PC-9 (cell line): Measurements from ENCODE around the gene TTC38. TPM values are rescaled to one million over a fixed set of nuclear protein-coding genes. Genes with fewer than 3 reads are reported as not detected.

Experiments
- BruUV-seq: library from RNA; stranded (reverse); fragments of 400-500 nt; replicated peaks from 2 replicates; lab custom pipeline; 2021; lab: Mats Ljungman, UMichigan
- CTCF ChIA-PET: fragments of 300-600 bp; sonication (Branson Sonifier 250); formaldehyde crosslinking; loops from one replicate; lab custom pipeline; 2022; ENCODE audit warnings: antibody characterized with exemption; lab: Charles Lee
- POLR2A ChIA-PET: fragments of 300-600 bp; sonication (Branson Sonifier 250); formaldehyde crosslinking; loops from one replicate; lab custom pipeline; 2022; ENCODE audit warnings: antibody characterized with exemption; ENCODE audit not compliant: unreplicated experiment; lab: Charles Lee
- DNase-seq, 2 experiments: peaks; one replicate each; pipeline versions ENCODE4 v3.0.0 to v3.0.0-alpha.2; 2015 to 2022; ENCODE audit warnings: mixed read lengths in 1 of 2
- H2AFZ ChIP-seq: fragments of 200-600 bp; sonication (generic); 2 replicates; pipeline ENCODE4 v1.8.1; 2017; ENCODE audit warnings: antibody characterized with exemption
- H3F3A ChIP-seq: fragments of 200-600 bp; sonication (generic); 2 replicates; pipeline ENCODE4 v1.8.1; 2017; ENCODE audit warnings: antibody characterized with exemption, mild to moderate bottlenecking, low read depth; ENCODE audit not compliant: insufficient read depth
- H3K27ac ChIP-seq: fragments of 200-600 bp; sonication (generic); 2 replicates; pipeline ENCODE4 v1.6.1; 2016; ENCODE audit warnings: mixed run types
- H3K27me3 ChIP-seq: fragments of 200-600 bp; sonication (generic); 2 replicates; pipeline ENCODE4 v1.6.1; 2016; ENCODE audit warnings: low read depth, mixed run types; ENCODE audit not compliant: insufficient read depth
- H3K36me3 ChIP-seq: fragments of 200-600 bp; sonication (generic); 2 replicates; pipeline ENCODE4 v1.6.1; 2016; ENCODE audit warnings: low read depth, mixed run types
- H3K4me1 ChIP-seq: fragments of 200-600 bp; sonication (generic); replicated peaks from 2 replicates; pipeline ENCODE4 v1.6.1; 2016; ENCODE audit warnings: mixed run types; ENCODE audit not compliant: insufficient read depth
- H3K4me2 ChIP-seq: fragments of 200-600 bp; sonication (generic); 2 replicates; pipeline ENCODE4 v1.6.1; 2017; ENCODE audit warnings: mixed run types
- H3K4me3 ChIP-seq: fragments of 200-600 bp; sonication (generic); 2 replicates; pipeline ENCODE4 v1.6.1; 2016; ENCODE audit warnings: mixed run types
- H3K79me2 ChIP-seq: fragments of 200-600 bp; sonication (generic); 2 replicates; pipeline ENCODE4 v1.6.1; 2017; ENCODE audit warnings: low read depth, mixed run types
- H3K9me2 ChIP-seq: fragments of 200-600 bp; sonication (generic); 2 replicates; pipeline ENCODE4 v1.8.1; 2017; ENCODE audit warnings: mild to moderate bottlenecking; ENCODE audit not compliant: insufficient read depth
- H3K9me3 ChIP-seq: fragments of 200-600 bp; sonication (generic); 2 replicates; pipeline ENCODE4 v1.8.1; 2016; ENCODE audit warnings: low read depth; ENCODE audit not compliant: insufficient read depth
- H4K20me1 ChIP-seq: fragments of 200-600 bp; sonication (generic); 2 replicates; pipeline ENCODE4 v1.8.1; 2017; ENCODE audit not compliant: insufficient read depth
- EZH2 ChIP-seq: fragments of 200-600 bp; sonication (generic); IDR thresholded peaks from 2 replicates; pipeline ENCODE4 v1.8.0; 2017; ENCODE audit warnings: antibody characterized with exemption, low read depth
- intact Hi-C: fragments of 100-400 bp; cut with micrococcal nuclease; formaldehyde crosslinking; loops from one replicate; pipeline ENCODE4 v1.10.0; 2022; ENCODE audit not compliant: unreplicated experiment
- total RNA-seq: library from RNA; stranded (reverse); gene quantifications from 2 replicates; pipeline ENCODE4 v1.2.3, GENCODE V29; 2021
- TF ChIP-seq, protein P1 (sequence below): fragments of 200-600 bp; sonication (generic); conservative IDR thresholded peaks from 2 replicates; pipeline ENCODE4 v1.6.1; 2017; ENCODE audit warnings: mixed run types, antibody characterized with exemption, mild to moderate bottlenecking, moderate library complexity

TTC38 gene
- total RNA-seq, 1 experiment from 2014 or later = 15.2 TPM

GRCh38 chr22:46233231-46233630 is 34.6 kb upstream of the TTC38 start:
- POLR2A ChIA-PET = no interaction called here

DNA sequence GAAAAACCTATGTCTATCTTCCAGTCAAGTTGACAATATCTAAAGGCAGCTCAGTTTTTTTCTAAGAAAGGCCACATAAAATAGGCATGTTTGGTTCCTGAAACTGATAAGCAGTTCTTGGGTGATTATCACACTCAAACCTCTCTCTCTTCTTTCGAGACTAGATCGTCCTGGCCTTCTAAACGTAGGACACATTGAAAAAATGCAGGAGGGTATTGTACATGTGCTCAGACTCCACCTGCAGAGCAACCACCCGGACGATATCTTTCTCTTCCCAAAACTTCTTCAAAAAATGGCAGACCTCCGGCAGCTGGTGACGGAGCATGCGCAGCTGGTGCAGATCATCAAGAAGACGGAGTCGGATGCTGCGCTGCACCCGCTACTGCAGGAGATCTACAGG is 32.8 kb upstream of the TTC38 start:
- no peaks in the 10 kb centered on the region for H3K27me3 ChIP-seq
- H3K9me2 ChIP-seq = no peaks in the 10 kb centered on the region
- intact Hi-C loops = loop anchor here (10.0 kb wide), 1 partner anchor 80 kb away; the partner anchor contains the start of gene PPARA
- H3K79me2 ChIP-seq = no peaks in the 10 kb centered on the region
- no peak overlapping the region for H3K4me3 ChIP-seq
- ChIA-PET CTCF (no interaction called here), POLR2A (no interaction called here)
- no peaks in the 10 kb centered on the region for H3K4me1 ChIP-seq
- H4K20me1 ChIP-seq = no peaks in the 10 kb centered on the region
- no peak for DNase-seq
- H2AFZ ChIP-seq = no peak overlapping the region
- H3K9me3 ChIP-seq = no peaks in the 10 kb centered on the region
- no peak overlapping the region for H3K4me2 ChIP-seq
- H3F3A ChIP-seq = no peaks in the 10 kb centered on the region
- no peaks in the 10 kb centered on the region for H3K36me3 ChIP-seq
- H3K27ac ChIP-seq = no peak overlapping the region
- no TSS peak for BruUV-seq
- no peak for TF ChIP-seq EZH2
- TF ChIP-seq, protein P1, sequence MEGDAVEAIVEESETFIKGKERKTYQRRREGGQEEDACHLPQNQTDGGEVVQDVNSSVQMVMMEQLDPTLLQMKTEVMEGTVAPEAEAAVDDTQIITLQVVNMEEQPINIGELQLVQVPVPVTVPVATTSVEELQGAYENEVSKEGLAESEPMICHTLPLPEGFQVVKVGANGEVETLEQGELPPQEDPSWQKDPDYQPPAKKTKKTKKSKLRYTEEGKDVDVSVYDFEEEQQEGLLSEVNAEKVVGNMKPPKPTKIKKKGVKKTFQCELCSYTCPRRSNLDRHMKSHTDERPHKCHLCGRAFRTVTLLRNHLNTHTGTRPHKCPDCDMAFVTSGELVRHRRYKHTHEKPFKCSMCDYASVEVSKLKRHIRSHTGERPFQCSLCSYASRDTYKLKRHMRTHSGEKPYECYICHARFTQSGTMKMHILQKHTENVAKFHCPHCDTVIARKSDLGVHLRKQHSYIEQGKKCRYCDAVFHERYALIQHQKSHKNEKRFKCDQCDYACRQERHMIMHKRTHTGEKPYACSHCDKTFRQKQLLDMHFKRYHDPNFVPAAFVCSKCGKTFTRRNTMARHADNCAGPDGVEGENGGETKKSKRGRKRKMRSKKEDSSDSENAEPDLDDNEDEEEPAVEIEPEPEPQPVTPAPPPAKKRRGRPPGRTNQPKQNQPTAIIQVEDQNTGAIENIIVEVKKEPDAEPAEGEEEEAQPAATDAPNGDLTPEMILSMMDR = no peak

More at GRCh38 chr22:46233231-46233630, 34.6 kb upstream of the TTC38 start:
- no TSS peak for BruUV-seq
- Histone ChIP-seq H3K27me3 (no peaks in the 10 kb centered on the region), H4K20me1 (no peaks in the 10 kb centered on the region), H3K4me1 (no peaks in the 10 kb centered on the region), H2AFZ (no peak overlapping the region), H3K27ac (no peak overlapping the region), H3K4me3 (no peak overlapping the region), H3K36me3 (no peaks in the 10 kb centered on the region), H3K9me3 (no peaks in the 10 kb centered on the region), H3F3A (no peaks in the 10 kb centered on the region), H3K4me2 (no peak overlapping the region), H3K79me2 (no peaks in the 10 kb centered on the region), H3K9me2 (no peaks in the 10 kb centered on the region)
- no peak for TF ChIP-seq EZH2
- TF ChIP-seq, protein P1 = no peak
- DNase-seq = no peak
- CTCF ChIA-PET = no interaction called here
- intact Hi-C loops = loop anchor here (10.0 kb wide), 1 partner anchor 78 kb away; the partner anchor contains the start of gene PPARA

DNA sequence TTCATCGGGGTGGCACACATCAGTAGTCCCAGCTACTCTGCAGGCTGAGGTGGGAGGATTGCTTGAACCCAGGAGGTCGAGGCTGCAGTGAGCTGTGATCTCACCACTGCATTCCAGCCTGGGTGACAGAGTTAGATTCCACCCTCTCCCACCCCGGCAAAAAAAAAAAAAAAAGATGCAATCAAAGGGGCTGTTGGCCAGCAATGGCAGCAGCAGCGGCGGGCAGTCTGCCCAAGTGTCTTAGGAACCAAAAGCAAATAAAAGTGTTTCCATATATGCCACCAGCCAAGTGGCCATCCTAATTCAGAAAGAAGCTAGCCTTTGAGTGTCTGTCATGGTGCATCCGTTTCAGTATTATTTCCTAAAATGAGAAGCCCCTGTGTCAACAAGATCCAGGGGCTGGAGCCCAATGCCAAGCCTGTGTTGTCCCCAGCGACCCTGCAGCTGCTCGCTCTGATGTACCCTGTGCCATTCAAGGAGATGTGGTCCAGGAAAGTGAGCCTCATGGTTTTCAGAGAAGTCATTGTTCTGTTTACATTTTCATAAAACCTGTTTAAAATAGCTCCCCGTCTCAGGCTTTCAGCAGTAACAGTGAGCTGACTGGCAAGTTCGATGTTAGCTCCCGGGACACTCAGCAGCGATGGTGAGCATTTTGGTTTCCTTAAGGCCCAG is 30.2 kb upstream of the TTC38 start:
- no TSS peak for BruUV-seq
- CTCF ChIA-PET = no interaction called here
- Histone ChIP-seq H3K4me3 (no peak overlapping the region), H3K9me3 (no peaks in the 10 kb centered on the region), H3K36me3 (no peaks in the 10 kb centered on the region), H3K27me3 (no peaks in the 10 kb centered on the region), H4K20me1 (no peaks in the 10 kb centered on the region), H3F3A (no peaks in the 10 kb centered on the region), H3K27ac (no peak overlapping the region), H3K79me2 (no peaks in the 10 kb centered on the region), H3K9me2 (no peaks in the 10 kb centered on the region), H3K4me2 (no peak overlapping the region), H3K4me1 (no peaks in the 10 kb centered on the region), H2AFZ (no peak overlapping the region)
- intact Hi-C loops = loop anchor here (10.0 kb wide), 1 partner anchor 83 kb away; the partner anchor contains the start of gene PPARA
- no peak for TF ChIP-seq EZH2
- TF ChIP-seq, protein P1 = no peak
- POLR2A ChIA-PET = interaction anchor here (0.5 kb wide), 1 partner anchor 51 kb away, joined by 3 read pairs; no protein-coding TSS in a partner anchor
- no peak for DNase-seq
